Fibroblast of skin of abdomen (primary cell): ENCODE results near the gene UGT2B10. TPM values are rescaled to one million over a fixed set of nuclear protein-coding genes. Genes with fewer than 3 reads are reported as not detected.
"Not testable (repeated sequence)": the region's sequence is repeated elsewhere in the genome, so short reads cannot be mapped to it uniquely, and the experiment has no call there.

ENCODE experiments used
- DNase-seq: peaks from one replicate; pipeline ENCODE4 v3.0.0-alpha.2; 2013
- polyA plus RNA-seq, 2 experiments: library from polyadenylated mRNA; unstranded; fragments of 120-200 nt; gene quantifications; one replicate each; pipeline ENCODE4 v1.2.1, GENCODE V29; 2013; ENCODE audit not compliant: insufficient read length in 2 of 2

Gene UGT2B10
- polyA plus RNA-seq (2013, experiment 1 of 2; ENCODE audit: insufficient read length): not detected
- polyA plus RNA-seq (2013, experiment 2 of 2; ENCODE audit: insufficient read length): not detected

DNA sequence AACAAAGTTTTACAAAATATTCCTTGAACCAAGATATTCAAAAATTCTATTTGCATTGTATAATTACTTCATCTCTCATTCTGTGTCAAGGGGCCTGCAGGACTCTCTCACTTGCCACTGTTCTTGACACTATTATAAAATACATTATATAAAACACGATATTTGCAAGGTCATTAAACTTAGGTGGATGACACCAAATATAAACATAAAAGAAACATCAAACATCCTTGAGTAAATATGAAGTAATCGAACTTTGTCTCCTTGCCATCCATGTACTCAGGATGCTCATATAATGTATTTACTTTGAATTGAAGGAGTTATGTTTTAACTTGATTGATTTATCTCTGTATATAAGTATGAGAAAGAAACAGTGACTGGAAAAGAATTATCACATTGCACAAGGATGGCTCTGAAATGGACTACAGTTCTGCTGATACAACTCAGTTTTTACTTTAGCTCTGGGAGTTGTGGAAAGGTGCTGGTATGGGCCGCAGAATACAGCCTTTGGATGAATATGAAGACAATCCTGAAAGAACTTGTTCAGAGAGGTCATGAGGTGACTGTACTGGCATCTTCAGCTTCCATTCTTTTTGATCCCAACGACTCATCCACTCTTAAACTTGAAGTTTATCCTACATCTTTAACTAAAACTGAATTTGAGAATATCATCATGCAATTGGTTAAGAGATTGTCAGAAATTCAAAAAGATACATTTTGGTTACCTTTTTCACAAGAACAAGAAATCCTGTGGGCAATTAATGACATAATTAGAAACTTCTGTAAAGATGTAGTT is at the start of gene UGT2B10:
UGT2B10 (plus strand) TSS at position 378 of the 793 bp plus-strand sequence; CDS start at position 404, 26 bp downstream.
- DNase-seq: not testable (repeated sequence)

DNA sequence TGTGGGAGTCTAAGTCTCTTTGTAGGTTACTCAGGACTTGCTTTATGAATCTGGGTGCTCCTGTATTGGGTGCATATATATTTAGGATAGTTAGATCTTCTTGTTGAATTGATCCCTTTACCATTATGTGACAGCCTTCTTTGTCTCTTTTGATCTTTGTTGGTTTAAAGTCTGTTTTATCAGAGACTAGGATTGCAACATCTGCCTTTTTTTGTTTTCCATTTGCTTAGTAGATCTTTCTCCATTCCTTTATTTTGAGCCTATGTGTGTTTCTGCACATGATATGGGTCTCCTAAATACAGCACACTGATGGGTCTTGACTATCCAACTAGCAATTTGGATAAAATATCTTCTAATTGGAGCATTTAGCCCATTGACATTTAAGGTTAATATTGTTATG is 44.0 kb upstream of the UGT2B10 start:
- DNase-seq: not testable (repeated sequence)

GRCh38 chr4:68773699-68774098 is 42.1 kb upstream of the UGT2B10 start:
- no peak for DNase-seq

DNA sequence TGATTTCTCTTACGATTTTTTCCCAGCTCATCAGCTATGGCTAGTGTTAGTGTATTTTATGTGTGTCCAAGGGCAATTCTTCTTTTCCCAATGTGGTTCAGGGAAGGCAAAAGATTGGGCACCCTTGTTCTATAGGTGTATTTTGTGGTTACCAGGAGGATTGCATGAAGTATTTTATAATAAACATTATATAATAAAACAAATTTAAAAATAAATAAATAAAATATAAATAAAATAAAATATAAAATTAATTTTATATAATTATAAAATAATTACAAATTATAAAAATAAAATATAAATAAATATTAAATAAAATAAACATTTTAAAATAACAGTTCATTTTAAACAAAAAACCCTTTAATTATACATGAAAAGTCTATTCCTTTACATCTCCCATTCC is 35.6 kb upstream of the UGT2B10 start:
- no peak for DNase-seq

- DNase-seq: no peak
Observed at GRCh38 chr4:68797048-68797447, 18.7 kb upstream of the UGT2B10 start.

DNA sequence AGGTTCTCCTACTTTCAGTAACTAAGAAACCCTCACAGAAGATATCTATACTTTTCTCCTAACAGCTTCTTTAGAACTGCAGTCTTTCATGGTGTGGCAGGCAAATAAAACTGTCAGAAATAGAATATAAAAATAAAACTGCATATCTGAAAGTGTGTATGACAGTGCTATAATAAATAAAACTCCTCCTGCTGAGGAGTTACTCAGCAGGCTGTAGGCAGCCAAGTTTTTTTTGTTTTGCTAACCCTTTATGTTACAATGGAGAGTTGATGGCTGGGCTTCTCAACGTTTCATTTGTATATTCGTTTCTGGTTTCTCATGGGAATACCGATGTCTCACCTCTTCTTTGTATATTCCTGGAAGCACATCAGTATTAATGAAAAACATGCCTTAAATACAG is 18.2 kb upstream of the UGT2B10 start:
- DNase-seq: no peak

GRCh38 chr4:68803013-68803412 is 12.8 kb upstream of the UGT2B10 start:
- no peak for DNase-seq

- DNase-seq: no peak
Observed at GRCh38 chr4:68808060-68808459, 7.7 kb upstream of the UGT2B10 start.

GRCh38 chr4:68810919-68811318 is 4.9 kb upstream of the UGT2B10 start:
- no peak for DNase-seq

- not testable (repeated sequence) for DNase-seq
Observed at GRCh38 chr4:68816410-68817265, 844 bp downstream of the UGT2B10 start.

DNA sequence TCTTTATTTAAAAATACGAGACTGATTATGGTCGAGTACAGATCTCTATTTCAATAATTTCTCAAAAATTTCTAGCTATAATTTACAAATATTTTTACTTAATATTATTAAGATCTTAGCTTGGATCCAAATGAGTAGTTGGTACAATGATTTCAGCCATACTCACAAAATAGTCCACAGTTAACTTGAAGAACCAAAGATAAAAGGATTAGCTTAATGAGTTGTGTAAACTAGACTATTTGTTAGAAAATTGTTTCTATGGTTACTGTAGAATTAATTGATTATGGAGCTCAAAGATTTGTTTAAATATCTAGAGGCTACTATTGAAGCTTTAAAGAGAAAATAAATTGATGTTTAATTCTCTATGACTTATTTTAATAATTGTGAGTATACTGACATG is 1.6 kb downstream of the UGT2B10 start:
- DNase-seq: no peak

DNA sequence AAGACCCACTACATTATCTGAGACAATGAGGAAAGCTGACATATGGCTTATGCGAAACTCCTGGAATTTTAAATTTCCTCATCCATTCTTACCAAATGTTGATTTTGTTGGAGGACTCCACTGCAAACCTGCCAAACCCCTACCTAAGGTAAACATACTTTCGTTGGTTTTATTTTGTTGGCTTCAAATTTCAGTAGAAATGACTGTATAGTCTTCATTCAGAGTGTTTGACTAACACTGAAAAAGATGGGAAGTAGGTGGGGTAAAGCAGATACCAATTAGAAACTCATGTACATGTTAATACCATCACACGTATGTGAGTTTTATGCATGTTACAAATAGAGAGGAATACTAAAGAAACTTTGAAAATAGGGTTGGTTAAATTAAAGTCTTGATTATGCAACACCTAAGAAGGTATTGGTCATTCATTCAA is 2.3 kb downstream of the UGT2B10 start:
- DNase-seq: not testable (repeated sequence)

DNA sequence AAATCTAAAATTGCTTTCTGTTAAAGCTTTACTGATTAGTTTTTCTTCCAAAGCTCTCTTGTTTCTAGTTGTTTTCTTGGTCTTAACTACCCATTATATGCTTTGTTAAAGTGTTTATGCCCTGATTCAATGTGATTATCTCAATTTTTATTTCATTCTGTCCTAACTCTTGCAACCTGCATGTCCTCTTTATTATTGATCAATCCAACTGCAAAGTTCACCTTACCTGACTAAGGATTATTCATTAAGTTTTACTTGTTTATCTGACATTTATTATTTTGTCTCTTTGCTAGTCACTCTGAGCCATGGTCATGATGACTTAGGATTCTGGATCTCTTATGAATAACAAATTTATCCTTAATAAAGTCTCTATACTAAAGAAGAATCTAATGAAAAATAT is 15.8 kb downstream of the UGT2B10 start:
- DNase-seq: no peak

- DNase-seq: no peak
Observed at GRCh38 chr4:68850293-68850692, 34.5 kb downstream of the UGT2B10 start.

DNA sequence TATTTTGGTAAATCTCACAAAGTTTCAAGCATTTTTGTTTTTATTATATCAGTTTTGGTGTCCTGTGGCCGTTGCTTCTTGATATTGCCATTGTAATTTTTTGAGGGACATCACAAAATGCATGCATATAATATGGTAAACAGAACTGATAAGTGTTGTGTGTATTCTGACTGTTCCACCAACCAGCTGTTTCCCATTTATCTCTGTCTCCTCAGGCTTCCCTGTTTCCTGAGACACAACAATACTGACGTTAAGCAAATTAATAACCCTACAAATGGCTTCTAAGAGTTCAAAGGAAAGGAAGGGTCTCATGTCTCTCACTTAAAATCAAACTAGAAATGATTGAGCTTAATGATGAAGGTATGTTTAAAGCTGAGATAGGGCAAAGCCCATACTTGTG is 40.0 kb downstream of the UGT2B10 start:
- DNase-seq: no peak

GRCh38 chr4:68858039-68858438 is 42.2 kb downstream of the UGT2B10 start:
- no peak for DNase-seq

- DNase-seq: no peak
Observed at GRCh38 chr4:68859655-68860054, 43.9 kb downstream of the UGT2B10 start.

DNA sequence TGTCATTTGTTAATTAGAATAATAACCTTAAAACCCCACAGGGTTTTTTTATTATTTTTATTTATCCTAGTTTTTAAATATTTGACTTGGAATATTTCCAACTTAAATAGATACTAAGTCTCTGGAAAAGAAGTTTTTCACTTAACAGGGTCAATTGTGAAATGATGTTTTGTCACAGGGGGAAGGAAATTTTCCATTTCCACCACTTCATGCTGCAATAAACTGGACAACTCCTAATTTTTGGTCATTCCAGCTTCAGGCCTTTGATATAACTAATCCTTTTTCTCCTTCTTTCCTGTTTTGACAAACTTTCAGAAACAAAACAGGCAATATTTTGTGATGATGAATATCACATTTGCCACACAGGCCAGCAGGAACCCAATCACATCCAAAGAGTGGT is 45.3 kb downstream of the UGT2B10 start:
- no peak for DNase-seq

- no peak for DNase-seq
Observed at GRCh38 chr4:68864438-68865187, 48.8 kb downstream of the UGT2B10 start.

DNA sequence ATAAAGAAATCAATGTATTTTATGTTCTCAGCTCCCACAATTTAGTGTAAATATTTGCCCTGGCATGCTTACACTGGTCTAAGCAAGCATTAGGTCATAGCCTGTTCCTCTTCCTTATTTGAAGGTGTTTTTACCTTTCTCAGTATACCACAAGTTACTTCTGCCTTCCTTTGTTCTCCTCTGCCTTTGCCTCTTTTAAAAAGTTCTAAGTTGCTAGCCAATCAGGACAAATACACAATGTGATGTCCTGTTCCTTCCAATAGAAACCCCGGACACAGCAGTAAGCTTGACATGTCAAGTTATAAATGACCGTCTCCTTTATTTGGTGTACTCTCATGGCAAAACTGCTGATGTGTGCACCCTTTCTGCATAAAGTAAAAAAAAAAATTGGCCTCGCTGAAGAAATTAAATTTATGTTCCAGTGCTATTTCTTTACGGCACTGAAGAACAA is 49.4 kb downstream of the UGT2B10 start:
- DNase-seq: no peak

DNA sequence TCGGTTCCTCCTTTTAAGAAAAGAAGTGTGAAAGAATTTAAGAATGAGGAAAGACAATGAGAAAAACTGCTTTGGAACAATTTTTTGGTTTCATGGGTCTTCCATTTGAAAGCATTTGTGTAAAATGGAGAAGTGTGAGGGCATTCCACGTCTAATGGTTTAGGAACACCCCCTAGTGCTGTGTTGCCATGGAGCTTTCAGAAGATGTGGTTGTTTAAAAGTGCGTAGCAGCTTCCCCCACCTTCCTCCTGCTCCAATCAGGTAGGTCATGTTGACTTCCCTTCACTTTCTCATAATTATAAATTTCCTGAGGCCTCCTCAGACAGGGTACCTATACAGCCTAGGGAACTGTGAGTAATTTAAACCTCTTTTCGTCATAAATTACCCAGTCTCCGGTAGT is 50.0 kb downstream of the UGT2B10 start:
- no peak for DNase-seq

DNA sequence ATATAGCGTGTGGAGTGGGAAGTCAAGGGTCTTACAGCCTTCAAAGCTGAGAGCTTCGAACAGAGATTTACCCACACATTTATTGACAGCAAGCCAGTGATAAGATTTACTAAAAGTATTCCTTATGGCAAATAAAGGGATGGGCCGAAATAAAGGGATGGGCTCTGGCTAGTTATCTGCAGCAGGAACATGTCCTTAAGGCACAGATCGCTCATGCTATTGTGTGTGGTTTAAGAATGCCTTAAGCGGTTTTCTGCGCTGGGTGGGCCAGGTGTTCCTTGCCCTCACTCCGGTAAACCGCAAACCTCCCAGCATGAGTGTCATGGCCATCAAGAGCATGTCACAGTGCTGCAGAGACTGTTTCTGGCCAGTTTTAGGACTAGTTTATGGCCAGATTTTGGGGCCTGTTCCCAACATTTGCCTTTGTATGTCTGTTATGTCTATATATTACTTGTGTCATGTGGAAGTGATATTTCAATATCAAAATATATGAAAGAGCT is 53.5 kb downstream of the UGT2B10 start:
- DNase-seq: no peak
